Measurements from ENCODE around the gene SRR.

The SRR gene

GRCh38 chr17:2366747-2367494 is 63.2 kb downstream of the SRR start:
- H3K4me3 ChIP-seq (ENCODE audit: low read depth in 1 of 2, low read length in 2 of 2), result no peak overlapping the region
- H3K9ac ChIP-seq (ENCODE audit: low read length), result no peak overlapping the region
- no peaks in the 10 kb centered on the region for H3K9me3 ChIP-seq (ENCODE audit: low read length)
- H3K36me3 ChIP-seq (ENCODE audit: insufficient read depth, low read length), result peaks cover 22% of the 10 kb centered on the region
- peaks cover 42% of the 10 kb centered on the region for H3K4me1 ChIP-seq (ENCODE audit: insufficient read depth, low read length)
- H3K27me3 ChIP-seq (ENCODE audit: control insufficient read depth in 1 of 2, insufficient read depth in 2 of 2, low read length in 2 of 2), result no peaks in the 10 kb centered on the region
- no peak overlapping the region for H3K27ac ChIP-seq (ENCODE audit: low read depth, low read length)

- Histone ChIP-seq H3K27me3 (ENCODE audit: control insufficient read depth in 1 of 2, insufficient read depth in 2 of 2, low read length in 2 of 2) (no peaks in the 10 kb centered on the region), H3K4me3 (ENCODE audit: low read depth in 1 of 2, low read length in 2 of 2) (no peak overlapping the region), H3K9ac (ENCODE audit: low read length) (no peak overlapping the region), H3K36me3 (ENCODE audit: insufficient read depth, low read length) (peaks cover 23% of the 10 kb centered on the region), H3K4me1 (ENCODE audit: insufficient read depth, low read length) (peaks cover 40% of the 10 kb centered on the region), H3K27ac (ENCODE audit: low read depth, low read length) (peak overlapping the region; percentile 48), H3K9me3 (ENCODE audit: low read length) (no peaks in the 10 kb centered on the region)
These were observed 64.6 kb downstream of the SRR start for GRCh38 chr17:2368359-2368758.

GRCh38 chr17:2369039-2369438 is 65.3 kb downstream of the SRR start:
- H3K27me3 ChIP-seq (ENCODE audit: control insufficient read depth in 1 of 2, insufficient read depth in 2 of 2, low read length in 2 of 2), result no peaks in the 10 kb centered on the region
- no peak overlapping the region for H3K4me3 ChIP-seq (ENCODE audit: low read depth in 1 of 2, low read length in 2 of 2)
- H3K9me3 ChIP-seq (ENCODE audit: low read length), result no peaks in the 10 kb centered on the region
- no peak overlapping the region for H3K27ac ChIP-seq (ENCODE audit: low read depth, low read length)
- H3K4me1 ChIP-seq (ENCODE audit: insufficient read depth, low read length), result peaks cover 33% of the 10 kb centered on the region
- H3K36me3 ChIP-seq (ENCODE audit: insufficient read depth, low read length), result peaks cover 26% of the 10 kb centered on the region
- H3K9ac ChIP-seq (ENCODE audit: low read length), result no peak overlapping the region

- no peak overlapping the region for H3K9ac ChIP-seq (ENCODE audit: low read length)
- H3K9me3 ChIP-seq (ENCODE audit: low read length), result no peaks in the 10 kb centered on the region
- H3K27me3 ChIP-seq (ENCODE audit: control insufficient read depth in 1 of 2, insufficient read depth in 2 of 2, low read length in 2 of 2), result no peaks in the 10 kb centered on the region
- peaks cover 28% of the 10 kb centered on the region for H3K36me3 ChIP-seq (ENCODE audit: insufficient read depth, low read length)
- no peak overlapping the region for H3K27ac ChIP-seq (ENCODE audit: low read depth, low read length)
- H3K4me1 ChIP-seq (ENCODE audit: insufficient read depth, low read length), result peaks cover 27% of the 10 kb centered on the region
- H3K4me3 ChIP-seq (ENCODE audit: low read depth in 1 of 2, low read length in 2 of 2), result no peak overlapping the region
These were observed 65.9 kb downstream of the SRR start for GRCh38 chr17:2369551-2370210.

GRCh38 chr17:2370211-2370589 is 66.5 kb downstream of the SRR start:
- Histone ChIP-seq H3K9ac (ENCODE audit: low read length) (no peak overlapping the region), H3K4me3 (ENCODE audit: low read depth in 1 of 2, low read length in 2 of 2) (no peak overlapping the region), H3K9me3 (ENCODE audit: low read length) (no peaks in the 10 kb centered on the region), H3K4me1 (ENCODE audit: insufficient read depth, low read length) (peaks cover 27% of the 10 kb centered on the region), H3K36me3 (ENCODE audit: insufficient read depth, low read length) (peaks cover 28% of the 10 kb centered on the region), H3K27ac (ENCODE audit: low read depth, low read length) (no peak overlapping the region), H3K27me3 (ENCODE audit: control insufficient read depth in 1 of 2, insufficient read depth in 2 of 2, low read length in 2 of 2) (no peaks in the 10 kb centered on the region)

- no peak overlapping the region for H3K27ac ChIP-seq (ENCODE audit: low read depth, low read length)
- peaks cover 35% of the 10 kb centered on the region for H3K36me3 ChIP-seq (ENCODE audit: insufficient read depth, low read length)
These were observed 67.7 kb downstream of the SRR start for GRCh38 chr17:2371183-2372130.

GRCh38 chr17:2372180-2372579 is 68.4 kb downstream of the SRR start:
- Histone ChIP-seq H3K9ac (ENCODE audit: low read length) (no peak overlapping the region), H3K36me3 (ENCODE audit: insufficient read depth, low read length) (peaks cover 43% of the 10 kb centered on the region), H3K4me3 (ENCODE audit: low read depth in 1 of 2, low read length in 2 of 2) (no peak overlapping the region), H3K9me3 (ENCODE audit: low read length) (no peaks in the 10 kb centered on the region), H3K4me1 (ENCODE audit: insufficient read depth, low read length) (peaks cover 23% of the 10 kb centered on the region), H3K27me3 (ENCODE audit: control insufficient read depth in 1 of 2, insufficient read depth in 2 of 2, low read length in 2 of 2) (no peaks in the 10 kb centered on the region), H3K27ac (ENCODE audit: low read depth, low read length) (no peak overlapping the region)

More at GRCh38 chr17:2371183-2372130, 67.7 kb downstream of the SRR start:
- no peaks in the 10 kb centered on the region for H3K9me3 ChIP-seq (ENCODE audit: low read length)
- H3K4me3 ChIP-seq (ENCODE audit: low read depth in 1 of 2, low read length in 2 of 2), result no peak overlapping the region
- H3K27me3 ChIP-seq (ENCODE audit: control insufficient read depth in 1 of 2, insufficient read depth in 2 of 2, low read length in 2 of 2), result no peaks in the 10 kb centered on the region
- peaks cover 27% of the 10 kb centered on the region for H3K4me1 ChIP-seq (ENCODE audit: insufficient read depth, low read length)
- no peak overlapping the region for H3K9ac ChIP-seq (ENCODE audit: low read length)

- H3K27me3 ChIP-seq (ENCODE audit: control insufficient read depth in 1 of 2, insufficient read depth in 2 of 2, low read length in 2 of 2), result no peaks in the 10 kb centered on the region
- H3K4me3 ChIP-seq (ENCODE audit: low read depth in 1 of 2, low read length in 2 of 2), result no peak overlapping the region
- H3K4me1 ChIP-seq (ENCODE audit: insufficient read depth, low read length), result peaks cover 21% of the 10 kb centered on the region
- H3K9ac ChIP-seq (ENCODE audit: low read length), result no peak overlapping the region
- H3K27ac ChIP-seq (ENCODE audit: low read depth, low read length), result no peak overlapping the region
- no peaks in the 10 kb centered on the region for H3K9me3 ChIP-seq (ENCODE audit: low read length)
- H3K36me3 ChIP-seq (ENCODE audit: insufficient read depth, low read length), result peaks cover 47% of the 10 kb centered on the region
These were observed 68.9 kb downstream of the SRR start for GRCh38 chr17:2372681-2373080.

- Histone ChIP-seq H3K36me3 (ENCODE audit: insufficient read depth, low read length) (peaks cover 51% of the 10 kb centered on the region), H3K4me3 (ENCODE audit: low read depth in 1 of 2, low read length in 2 of 2) (no peak overlapping the region), H3K9me3 (ENCODE audit: low read length) (no peaks in the 10 kb centered on the region), H3K27ac (ENCODE audit: low read depth, low read length) (no peak overlapping the region), H3K9ac (ENCODE audit: low read length) (no peak overlapping the region), H3K4me1 (ENCODE audit: insufficient read depth, low read length) (peaks cover 16% of the 10 kb centered on the region), H3K27me3 (ENCODE audit: control insufficient read depth in 1 of 2, insufficient read depth in 2 of 2, low read length in 2 of 2) (no peaks in the 10 kb centered on the region)
These were observed 69.4 kb downstream of the SRR start for GRCh38 chr17:2373179-2373578.

Measured in muscle layer of colon (tissue), 2 donors.